PC-3 (cell line): Measurements from ENCODE around the gene ENDOV. TPM values are rescaled to one million over a fixed set of nuclear protein-coding genes. Genes with fewer than 3 reads are reported as not detected.

Experiments
- ATAC-seq: fragments of 200-7000 bp; cut with Tn5 transposase; 2 replicates; pipeline ENCODE4 v1.9.1; 2020; ENCODE audit warnings: mild to moderate bottlenecking, moderate library complexity
- BruUV-seq: library from RNA; stranded (reverse); fragments of 400-500 nt; replicated peaks from 2 replicates; lab custom pipeline; 2021; lab: Mats Ljungman, UMichigan
- CTCF ChIA-PET: fragments of 300-600 bp; sonication (Branson Sonifier 250); formaldehyde crosslinking; loops from one replicate; lab custom pipeline; 2022; ENCODE audit warnings: antibody characterized with exemption; lab: Charles Lee
- POLR2A ChIA-PET: fragments of 300-600 bp; sonication (Branson Sonifier 250); formaldehyde crosslinking; loops from one replicate; lab custom pipeline; 2022; ENCODE audit warnings: antibody characterized with exemption; ENCODE audit not compliant: unreplicated experiment; lab: Charles Lee
- DNase-seq: peaks from one replicate; pipeline ENCODE4 v3.0.0-alpha.2; 2015
- H2AFZ ChIP-seq: fragments of 300-600 bp; sonication (generic); 2 replicates; pipeline ENCODE4 v1.6.0; 2016; ENCODE audit warnings: antibody characterized with exemption, low read length
- H3F3A ChIP-seq: fragments of 300-600 bp; sonication (generic); one replicate; pipeline ENCODE4 v1.6.0; 2017; ENCODE audit warnings: antibody characterized with exemption, low read length, control low read depth, mild to moderate bottlenecking; ENCODE audit not compliant: unreplicated experiment
- H3K27ac ChIP-seq: fragments of 300-600 bp; sonication (generic); 2 replicates; pipeline ENCODE4 v1.5.1; 2016; ENCODE audit warnings: mild to moderate bottlenecking, low read length
- H3K27me3 ChIP-seq: fragments of 300-600 bp; sonication (generic); 2 replicates; pipeline ENCODE4 v1.6.1; 2016; ENCODE audit warnings: low read length, mixed read lengths
- H3K36me3 ChIP-seq: fragments of 300-600 bp; sonication (generic); 2 replicates; pipeline ENCODE4 v1.6.1; 2016; ENCODE audit warnings: low read depth, mixed run types, low read length, mixed read lengths
- H3K4me1 ChIP-seq: fragments of 300-600 bp; sonication (generic); 2 replicates; pipeline ENCODE4 v1.5.1; 2016; ENCODE audit warnings: low read length; ENCODE audit not compliant: insufficient read depth
- H3K4me2 ChIP-seq: fragments of 300-600 bp; sonication (generic); 2 replicates; pipeline ENCODE4 v1.6.0; 2016; ENCODE audit warnings: low read length
- H3K4me3 ChIP-seq: fragments of 300-600 bp; sonication (generic); 2 replicates; pipeline ENCODE4 v1.5.1; 2016; ENCODE audit warnings: mild to moderate bottlenecking, low read length, mixed read lengths
- H3K79me2 ChIP-seq: fragments of 300-600 bp; sonication (generic); 2 replicates; pipeline ENCODE4 v1.6.1; 2017; ENCODE audit warnings: low read length, mixed read lengths
- H3K9ac ChIP-seq: fragments of 300-600 bp; sonication (generic); 2 replicates; pipeline ENCODE4 v1.6.0; 2016; ENCODE audit warnings: mild to moderate bottlenecking, low read length
- H3K9me2 ChIP-seq: fragments of 300-600 bp; sonication (generic); replicated peaks from 2 replicates; pipeline ENCODE4 v1.6.1; 2016; ENCODE audit warnings: mixed run types, low read length, mixed read lengths
- H3K9me3 ChIP-seq: fragments of 300-600 bp; sonication (generic); 2 replicates; pipeline ENCODE4 v1.6.1; 2016; ENCODE audit warnings: low read length, mixed read lengths
- H4K20me1 ChIP-seq: fragments of 300-600 bp; sonication (generic); 2 replicates; pipeline ENCODE4 v1.6.1; 2016; ENCODE audit warnings: low read length, mixed read lengths
- EZH2 ChIP-seq: fragments of 300-600 bp; sonication (generic); IDR thresholded peaks from one replicate; pipeline ENCODE4 v1.6.1; 2017; ENCODE audit warnings: antibody characterized with exemption, mild to moderate bottlenecking, low read length; ENCODE audit not compliant: unreplicated experiment
- EZH2phosphoT487 ChIP-seq: fragments of 300-600 bp; sonication (generic); IDR thresholded peaks from 2 replicates; pipeline ENCODE4 v1.6.1; 2018; ENCODE audit warnings: mild to moderate bottlenecking, antibody characterized with exemption, low read length, borderline replicate concordance
- intact Hi-C: fragments of 100-400 bp; cut with micrococcal nuclease; formaldehyde crosslinking; loops from 2 replicates; pipeline ENCODE4 v1.9.0; 2023
- total RNA-seq: library from RNA; depleted of rRNA; stranded (reverse); fragments of >200 nt; gene quantifications from 2 replicates; pipeline ENCODE4 v1.2.3, GENCODE V29; 2014
- TF ChIP-seq, protein P1 (sequence below): fragments of 300-600 bp; sonication (generic); conservative IDR thresholded peaks from 2 replicates; pipeline ENCODE4 v1.5.1; 2017; ENCODE audit warnings: antibody characterized with exemption, low read depth, mild to moderate bottlenecking, low read length

Gene ENDOV
- total RNA-seq, 1 experiment from 2014 or later = 57.9 TPM

DNA sequence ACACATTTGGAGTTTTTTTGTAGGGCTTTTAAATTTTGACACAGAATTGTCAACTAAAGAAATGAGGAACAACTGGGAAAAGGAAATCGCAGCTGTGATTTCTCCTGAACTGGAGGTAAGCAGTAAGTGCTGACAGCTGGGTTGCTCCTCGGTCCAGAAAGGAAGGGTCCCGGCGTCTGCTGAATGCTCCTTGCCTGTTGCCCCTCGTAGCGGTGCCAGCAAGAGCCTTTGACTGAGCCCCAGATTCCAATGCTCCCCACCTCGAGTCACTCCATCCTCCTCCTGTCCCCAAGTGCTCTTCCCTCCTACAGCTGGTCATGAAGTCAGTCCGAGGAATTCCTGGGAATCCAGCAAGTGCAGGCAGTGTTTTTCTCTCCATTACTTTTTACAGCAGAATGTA, 32.0 kb upstream of the ENDOV start:
- no peak overlapping the region for H3K4me2 ChIP-seq
- H3K27me3 ChIP-seq = no peaks in the 10 kb centered on the region
- no peak for ATAC-seq
- H3K9ac ChIP-seq = no peak overlapping the region
- no peaks in the 10 kb centered on the region for H3K9me2 ChIP-seq
- peaks cover 54% of the 10 kb centered on the region; the same call in 1 of the 2 replicates for H3K36me3 ChIP-seq
- TF ChIP-seq EZH2phosphoT487 (no peak), EZH2 (no peak)
- TF ChIP-seq, protein P1, sequence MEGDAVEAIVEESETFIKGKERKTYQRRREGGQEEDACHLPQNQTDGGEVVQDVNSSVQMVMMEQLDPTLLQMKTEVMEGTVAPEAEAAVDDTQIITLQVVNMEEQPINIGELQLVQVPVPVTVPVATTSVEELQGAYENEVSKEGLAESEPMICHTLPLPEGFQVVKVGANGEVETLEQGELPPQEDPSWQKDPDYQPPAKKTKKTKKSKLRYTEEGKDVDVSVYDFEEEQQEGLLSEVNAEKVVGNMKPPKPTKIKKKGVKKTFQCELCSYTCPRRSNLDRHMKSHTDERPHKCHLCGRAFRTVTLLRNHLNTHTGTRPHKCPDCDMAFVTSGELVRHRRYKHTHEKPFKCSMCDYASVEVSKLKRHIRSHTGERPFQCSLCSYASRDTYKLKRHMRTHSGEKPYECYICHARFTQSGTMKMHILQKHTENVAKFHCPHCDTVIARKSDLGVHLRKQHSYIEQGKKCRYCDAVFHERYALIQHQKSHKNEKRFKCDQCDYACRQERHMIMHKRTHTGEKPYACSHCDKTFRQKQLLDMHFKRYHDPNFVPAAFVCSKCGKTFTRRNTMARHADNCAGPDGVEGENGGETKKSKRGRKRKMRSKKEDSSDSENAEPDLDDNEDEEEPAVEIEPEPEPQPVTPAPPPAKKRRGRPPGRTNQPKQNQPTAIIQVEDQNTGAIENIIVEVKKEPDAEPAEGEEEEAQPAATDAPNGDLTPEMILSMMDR = no peak
- H3K9me3 ChIP-seq = no peaks in the 10 kb centered on the region
- no peak for DNase-seq
- H3K4me3 ChIP-seq = no peak overlapping the region
- BruUV-seq = no TSS peak
- no peak overlapping the region for H3K27ac ChIP-seq
- H3F3A ChIP-seq = no peaks in the 10 kb centered on the region
- POLR2A ChIA-PET = no interaction called here
- CTCF ChIA-PET = no interaction called here
- no peak overlapping the region for H2AFZ ChIP-seq
- H3K79me2 ChIP-seq = no peaks in the 10 kb centered on the region
- H3K4me1 ChIP-seq = no peaks in the 10 kb centered on the region
- intact Hi-C loops = no loop called here
- no peaks in the 10 kb centered on the region for H4K20me1 ChIP-seq

GRCh38 chr17:80384078-80384960, 30.6 kb upstream of the ENDOV start:
- H3K79me2 ChIP-seq = no peaks in the 10 kb centered on the region
- no peak overlapping the region for H3K4me2 ChIP-seq
- intact Hi-C loops = no loop called here
- H3K27me3 ChIP-seq = no peaks in the 10 kb centered on the region
- BruUV-seq = no TSS peak
- DNase-seq = no peak
- no peaks in the 10 kb centered on the region for H3K4me1 ChIP-seq
- H2AFZ ChIP-seq = no peak overlapping the region
- H3K36me3 ChIP-seq = peaks cover 63% of the 10 kb centered on the region
- no peak for TF ChIP-seq EZH2
- TF ChIP-seq, protein P1 = no peak
- no peak for TF ChIP-seq EZH2phosphoT487
- ChIA-PET CTCF (no interaction called here), POLR2A (no interaction called here)
- H3K27ac ChIP-seq = no peak overlapping the region
- no peak overlapping the region for H3K9ac ChIP-seq
- H4K20me1 ChIP-seq = no peaks in the 10 kb centered on the region
- no peaks in the 10 kb centered on the region for H3K9me2 ChIP-seq
- no peaks in the 10 kb centered on the region for H3K9me3 ChIP-seq
- H3F3A ChIP-seq = no peaks in the 10 kb centered on the region
- H3K4me3 ChIP-seq = no peak overlapping the region
- ATAC-seq = no peak

- DNase-seq = no peak
- Histone ChIP-seq H4K20me1 (no peaks in the 10 kb centered on the region), H3K4me3 (no peak overlapping the region), H3K36me3 (peaks cover 63% of the 10 kb centered on the region), H3F3A (no peaks in the 10 kb centered on the region), H3K27ac (no peak overlapping the region), H3K4me2 (no peak overlapping the region), H2AFZ (no peak overlapping the region), H3K4me1 (no peaks in the 10 kb centered on the region), H3K79me2 (no peaks in the 10 kb centered on the region), H3K9me2 (no peaks in the 10 kb centered on the region), H3K27me3 (no peaks in the 10 kb centered on the region), H3K9ac (no peak overlapping the region), H3K9me3 (no peaks in the 10 kb centered on the region)
- POLR2A ChIA-PET = no interaction called here
- no TSS peak for BruUV-seq
- no peak for ATAC-seq
- TF ChIP-seq EZH2 = no peak
- TF ChIP-seq, protein P1 = no peak
- TF ChIP-seq EZH2phosphoT487 = no peak
- intact Hi-C loops = no loop called here
- CTCF ChIA-PET = no interaction called here
Observed at GRCh38 chr17:80385046-80385445, 29.9 kb upstream of the ENDOV start.
